Prostate gland (tissue), 1 donor: ENCODE measurements around the gene ABCC3.

Experiments
- POLR2A ChIP-seq: fragments of 450-650 bp; IDR thresholded peaks from one replicate; pipeline ENCODE4 v1.6.1; 2016; ENCODE audit warnings: antibody characterized with exemption, mild to moderate bottlenecking
- POLR2AphosphoS5 ChIP-seq: sonication (generic); formaldehyde crosslinking; IDR thresholded peaks from one replicate; pipeline ENCODE4 v1.6.1; 2017; ENCODE audit warnings: antibody characterized with exemption

DNA sequence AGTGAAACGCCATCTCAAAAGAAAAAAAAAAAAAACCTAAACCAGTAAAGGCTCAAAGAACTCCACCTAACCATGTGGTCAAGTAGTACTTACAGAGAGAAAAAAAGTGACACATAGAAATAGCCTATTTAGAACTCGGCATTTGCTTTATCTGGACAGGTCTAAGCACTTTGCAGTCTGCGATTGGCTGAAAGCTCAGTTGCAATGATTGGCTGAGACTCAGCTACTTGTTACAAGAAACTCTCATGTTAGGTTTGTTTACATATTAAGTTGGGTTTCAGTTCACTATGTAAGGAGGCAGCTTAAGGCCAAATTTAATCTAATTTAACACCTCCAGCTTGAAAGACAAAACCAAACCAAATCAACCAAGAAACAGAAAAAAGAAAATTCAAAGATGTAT lies 19.1 kb downstream of the ABCC3 start:
- TF ChIP-seq POLR2A (no peak), POLR2AphosphoS5 (no peak)
